ENCODE results near the gene DHRS12.
A peak's percentile ranks its signal among the peaks of the same experiment; 100 is the strongest.

The DHRS12 gene

GRCh38 chr13:51820016-51820597 lies 16.1 kb upstream of the DHRS12 start:
- H4K8ac ChIP-seq (ENCODE audit: low read length), result no peak overlapping the region

GRCh38 chr13:51819544-51819943 lies 15.6 kb upstream of the DHRS12 start:
- Histone ChIP-seq H2BK5ac (ENCODE audit: low read depth, low read length, poor library complexity, severe bottlenecking) (no peak overlapping the region), H3K4me2 (ENCODE audit: low read length, poor library complexity, severe bottlenecking) (no peak overlapping the region), H3K14ac (ENCODE audit: low read length in 2 of 2) (no peak overlapping the region), H4K8ac (ENCODE audit: low read length) (no peak overlapping the region), H2BK120ac (ENCODE audit: low read depth, low read length) (no peak overlapping the region), H3K27ac (ENCODE audit: low read length, poor library complexity, severe bottlenecking) (no peak overlapping the region), H3K23ac (ENCODE audit: low read length in 2 of 2) (no peak overlapping the region), H3K79me1 (replicated peaks; ENCODE audit: low read length, poor library complexity, severe bottlenecking) (no peaks in the 10 kb centered on the region), H2AK5ac (ENCODE audit: low read length, severe bottlenecking) (no peak overlapping the region), H3K36me3 (ENCODE audit: control insufficient read depth in 1 of 2, insufficient read depth in 2 of 2, low read depth in 1 of 2, low read length in 2 of 2) (no peaks in the 10 kb centered on the region), H2AFZ (ENCODE audit: low read depth, low read length) (no peak overlapping the region), H2BK15ac (ENCODE audit: low read depth, poor library complexity, severe bottlenecking) (no peak overlapping the region), H3K4me3 (ENCODE audit: insufficient read depth in 1 of 2, low read depth in 1 of 2, low read length in 2 of 2) (no peak overlapping the region), H3K4ac (ENCODE audit: low read depth in 1 of 2, low read length in 2 of 2) (no peak overlapping the region), H4K91ac (ENCODE audit: low read length) (no peak overlapping the region), H3K18ac (ENCODE audit: low read depth in 1 of 2, low read length in 2 of 2) (no peak overlapping the region), H3K27me3 (ENCODE audit: control insufficient read depth in 1 of 2, insufficient read depth in 1 of 2, low read length in 2 of 2) (peaks cover 68% of the 10 kb centered on the region in 2 experiments), H3K4me1 (ENCODE audit: control insufficient read depth, insufficient read depth, low read depth, low read length) (peaks cover 8% of the 10 kb centered on the region), H3K9me3 (ENCODE audit: control insufficient read depth, low read length) (no peaks in the 10 kb centered on the region), H2BK12ac (ENCODE audit: low read length in 2 of 2) (no peak overlapping the region), H3K9ac (ENCODE audit: low read length) (no peak overlapping the region)
- no peak for DNase-seq
- 88% methylated on average over 2 of the region's 3 CpGs for WGBS

More at GRCh38 chr13:51820016-51820597, 16.1 kb upstream of the DHRS12 start:
- Histone ChIP-seq H2BK5ac (ENCODE audit: low read depth, low read length, poor library complexity, severe bottlenecking) (no peak overlapping the region), H3K4me2 (ENCODE audit: low read length, poor library complexity, severe bottlenecking) (no peak overlapping the region), H3K27me3 (ENCODE audit: control insufficient read depth in 1 of 2, insufficient read depth in 1 of 2, low read length in 2 of 2) (peaks cover 68% of the 10 kb centered on the region in 2 experiments), H3K14ac (ENCODE audit: low read length in 2 of 2) (no peak overlapping the region), H3K36me3 (ENCODE audit: control insufficient read depth in 1 of 2, insufficient read depth in 2 of 2, low read depth in 1 of 2, low read length in 2 of 2) (no peaks in the 10 kb centered on the region), H2AFZ (ENCODE audit: low read depth, low read length) (no peak overlapping the region), H3K9me3 (ENCODE audit: control insufficient read depth, low read length) (no peaks in the 10 kb centered on the region), H3K4me1 (ENCODE audit: control insufficient read depth, insufficient read depth, low read depth, low read length) (peaks cover 4% of the 10 kb centered on the region), H2AK5ac (ENCODE audit: low read length, severe bottlenecking) (no peak overlapping the region), H2BK120ac (ENCODE audit: low read depth, low read length) (no peak overlapping the region), H4K91ac (ENCODE audit: low read length) (no peak overlapping the region), H3K18ac (ENCODE audit: low read depth in 1 of 2, low read length in 2 of 2) (no peak overlapping the region), H3K27ac (ENCODE audit: low read length, poor library complexity, severe bottlenecking) (no peak overlapping the region), H2BK15ac (ENCODE audit: low read depth, poor library complexity, severe bottlenecking) (no peak overlapping the region), H3K9ac (ENCODE audit: low read length) (no peak overlapping the region), H3K23ac (ENCODE audit: low read length in 2 of 2) (no peak overlapping the region), H3K4me3 (ENCODE audit: insufficient read depth in 1 of 2, low read depth in 1 of 2, low read length in 2 of 2) (no peak overlapping the region), H2BK12ac (ENCODE audit: low read length in 2 of 2) (no peak overlapping the region), H3K79me1 (replicated peaks; ENCODE audit: low read length, poor library complexity, severe bottlenecking) (no peaks in the 10 kb centered on the region), H3K4ac (ENCODE audit: low read depth in 1 of 2, low read length in 2 of 2) (no peak overlapping the region)
- WGBS, result 90% methylated on average over 4 of the region's 4 CpGs
- DNase-seq, result no peak

- Histone ChIP-seq H3K27me3 (ENCODE audit: control insufficient read depth in 1 of 2, insufficient read depth in 1 of 2, low read length in 2 of 2) (peaks cover 68% of the 10 kb centered on the region in 2 experiments), H2AK5ac (ENCODE audit: low read length, severe bottlenecking) (no peak overlapping the region), H3K9me3 (ENCODE audit: control insufficient read depth, low read length) (no peaks in the 10 kb centered on the region), H2AFZ (ENCODE audit: low read depth, low read length) (no peak overlapping the region), H4K91ac (ENCODE audit: low read length) (no peak overlapping the region), H2BK120ac (ENCODE audit: low read depth, low read length) (no peak overlapping the region), H3K14ac (ENCODE audit: low read length in 2 of 2) (no peak overlapping the region), H3K4ac (ENCODE audit: low read depth in 1 of 2, low read length in 2 of 2) (no peak overlapping the region), H3K4me3 (ENCODE audit: insufficient read depth in 1 of 2, low read depth in 1 of 2, low read length in 2 of 2) (no peak overlapping the region), H3K4me1 (ENCODE audit: control insufficient read depth, insufficient read depth, low read depth, low read length) (peaks cover 8% of the 10 kb centered on the region), H3K4me2 (ENCODE audit: low read length, poor library complexity, severe bottlenecking) (no peak overlapping the region), H3K36me3 (ENCODE audit: control insufficient read depth in 1 of 2, insufficient read depth in 2 of 2, low read depth in 1 of 2, low read length in 2 of 2) (no peaks in the 10 kb centered on the region), H2BK15ac (ENCODE audit: low read depth, poor library complexity, severe bottlenecking) (no peak overlapping the region), H3K79me1 (replicated peaks; ENCODE audit: low read length, poor library complexity, severe bottlenecking) (no peaks in the 10 kb centered on the region), H3K18ac (ENCODE audit: low read depth in 1 of 2, low read length in 2 of 2) (no peak overlapping the region), H3K27ac (ENCODE audit: low read length, poor library complexity, severe bottlenecking) (no peak overlapping the region), H3K9ac (ENCODE audit: low read length) (no peak overlapping the region), H4K8ac (ENCODE audit: low read length) (no peak overlapping the region), H2BK12ac (ENCODE audit: low read length in 2 of 2) (no peak overlapping the region), H2BK5ac (ENCODE audit: low read depth, low read length, poor library complexity, severe bottlenecking) (no peak overlapping the region), H3K23ac (ENCODE audit: low read length in 2 of 2) (peak overlapping the region in 1 of 2 experiments; percentile 23)
- peak; percentile 12 for DNase-seq
- 71% methylated on average over 9 of the region's 9 CpGs for WGBS
Observed at GRCh38 chr13:51818781-51819511, 15.0 kb upstream of the DHRS12 start.

- H3K4me3 ChIP-seq (ENCODE audit: insufficient read depth in 1 of 2, low read depth in 1 of 2, low read length in 2 of 2), result no peak overlapping the region
- H3K36me3 ChIP-seq (ENCODE audit: control insufficient read depth in 1 of 2, insufficient read depth in 2 of 2, low read depth in 1 of 2, low read length in 2 of 2), result no peaks in the 10 kb centered on the region
- H3K14ac ChIP-seq (ENCODE audit: low read length in 2 of 2), result no peak overlapping the region
- peaks cover 8% of the 10 kb centered on the region for H3K4me1 ChIP-seq (ENCODE audit: control insufficient read depth, insufficient read depth, low read depth, low read length)
- no peak for DNase-seq
- H3K27ac ChIP-seq (ENCODE audit: low read length, poor library complexity, severe bottlenecking), result no peak overlapping the region
- H2AK5ac ChIP-seq (ENCODE audit: low read length, severe bottlenecking), result no peak overlapping the region
- 89% methylated on average over 4 of the region's 4 CpGs for WGBS
- peaks cover 67 to 68% of the 10 kb centered on the region in 2 experiments for H3K27me3 ChIP-seq (ENCODE audit: control insufficient read depth in 1 of 2, insufficient read depth in 1 of 2, low read length in 2 of 2)
- no peak overlapping the region for H3K23ac ChIP-seq (ENCODE audit: low read length in 2 of 2)
- H3K79me1 ChIP-seq (replicated peaks; ENCODE audit: low read length, poor library complexity, severe bottlenecking), result no peaks in the 10 kb centered on the region
- no peak overlapping the region for H3K4ac ChIP-seq (ENCODE audit: low read depth in 1 of 2, low read length in 2 of 2)
- H3K4me2 ChIP-seq (ENCODE audit: low read length, poor library complexity, severe bottlenecking), result no peak overlapping the region
- H3K9me3 ChIP-seq (ENCODE audit: control insufficient read depth, low read length), result no peaks in the 10 kb centered on the region
- H2BK12ac ChIP-seq (ENCODE audit: low read length in 2 of 2), result no peak overlapping the region
- H2AFZ ChIP-seq (ENCODE audit: low read depth, low read length), result no peak overlapping the region
- H3K9ac ChIP-seq (ENCODE audit: low read length), result no peak overlapping the region
- no peak overlapping the region for H4K91ac ChIP-seq (ENCODE audit: low read length)
- H2BK120ac ChIP-seq (ENCODE audit: low read depth, low read length), result no peak overlapping the region
- no peak overlapping the region for H4K8ac ChIP-seq (ENCODE audit: low read length)
- H3K18ac ChIP-seq (ENCODE audit: low read depth in 1 of 2, low read length in 2 of 2), result no peak overlapping the region
- H2BK15ac ChIP-seq (ENCODE audit: low read depth, poor library complexity, severe bottlenecking), result no peak overlapping the region
- no peak overlapping the region for H2BK5ac ChIP-seq (ENCODE audit: low read depth, low read length, poor library complexity, severe bottlenecking)
Observed at GRCh38 chr13:51818276-51818675, 14.3 kb upstream of the DHRS12 start.

Data from mesenchymal stem cell (in vitro differentiated cells and primary cell).